HCT116 (cell line): Measurements from ENCODE around the gene CKLF. TPM values are rescaled to one million over a fixed set of nuclear protein-coding genes. Genes with fewer than 3 reads are reported as not detected.

Experiments
- ATAC-seq: fragments of 200-7000 bp; cut with Tn5 transposase; 2 replicates; pipeline ENCODE4 v1.9.1; 2020; ENCODE audit warnings: mild to moderate bottlenecking, moderate library complexity
- BruUV-seq: library from RNA; stranded (reverse); fragments of 400-500 nt; replicated peaks from 2 replicates; lab custom pipeline; 2021; lab: Mats Ljungman, UMichigan
- CTCF ChIA-PET: fragments of 300-600 bp; sonication (Branson Sonifier 250); formaldehyde crosslinking; loops from one replicate; lab custom pipeline; 2021; ENCODE audit warnings: antibody characterized with exemption; lab: Charles Lee
- POLR2A ChIA-PET: fragments of 300-600, 350-600 bp; sonication (Branson Sonifier 250); formaldehyde crosslinking; loops from one replicate; lab custom pipeline; 2021; ENCODE audit warnings: antibody characterized with exemption; lab: Charles Lee
- RAD21 ChIA-PET, 2 experiments: fragments of 300-600 bp; sonication (Branson Sonifier 250); formaldehyde crosslinking; loops; one replicate each; lab custom pipeline; 2023; ENCODE audit warnings: low total read pairs in 2 of 2; ENCODE audit not compliant: uncharacterized antibody in 2 of 2, unreplicated experiment in 2 of 2, low non-redundant PET in 1 of 2; lab: Charles Lee
- DNase-seq: peaks from one replicate; pipeline ENCODE4 v3.0.0-alpha.2; 2010; ENCODE audit warnings: low read depth, low spot score
- H2AFZ ChIP-seq: fragments of 200-600 bp; shearing (Covaris generic), sonication (generic); 2 replicates; pipeline ENCODE4 v1.6.1; 2017; ENCODE audit warnings: low read depth, mixed run types, mixed read lengths, antibody characterized with exemption, low read length; ENCODE audit not compliant: poor library complexity, severe bottlenecking
- H3K27ac ChIP-seq: 2 replicates; pipeline ENCODE4 v1.5.1; 2012; ENCODE audit warnings: low read depth, low read length
- H3K27me3 ChIP-seq: fragments of 200-600 bp; sonication (generic); 2 replicates; pipeline ENCODE4 v1.6.1; 2016; ENCODE audit warnings: mixed run types, low read length, mixed read lengths; ENCODE audit not compliant: insufficient read depth
- H3K36me3 ChIP-seq, 2 experiments: fragments of 200-500 bp in 1 of 2; fragments of 200-600 bp in 1 of 2; sonication (Bioruptor generic) in 1 of 2; sonication (generic) in 1 of 2; 2 replicates each; pipeline versions ENCODE4 v1.5.1 to v1.6.1; 2014 to 2016; ENCODE audit warnings: low read length in 2 of 2, inconsistent platforms in 1 of 2, mixed read lengths in 1 of 2, mixed run types in 1 of 2; ENCODE audit not compliant: insufficient read depth in 2 of 2, control insufficient read depth in 1 of 2
- H3K4me1 ChIP-seq, 2 experiments: fragments of 200-600 bp in 1 of 2; sonication (generic) in 1 of 2; 2 replicates each; pipeline versions ENCODE4 v1.5.1 to v1.6.1; 2012 to 2017; ENCODE audit warnings: low read length in 2 of 2, inconsistent platforms in 1 of 2, mild to moderate bottlenecking in 1 of 2, mixed read lengths in 1 of 2, mixed run types in 1 of 2, moderate library complexity in 1 of 2; ENCODE audit not compliant: insufficient read depth in 2 of 2, control insufficient read depth in 1 of 2
- H3K4me2 ChIP-seq: fragments of 200-600 bp; sonication (generic); 2 replicates; pipeline ENCODE4 v1.6.1; 2017; ENCODE audit warnings: mixed run types, low read length, mixed read lengths
- H3K4me3 ChIP-seq, 2 experiments: fragments of 200-600 bp in 1 of 2; sonication (generic) in 1 of 2; replicated peaks in 1 of 2; 2 replicates each; pipeline ENCODE4 v1.5.1; 2011 to 2016; ENCODE audit warnings: low read length in 2 of 2, control low read depth in 1 of 2, low read depth in 1 of 2, mild to moderate bottlenecking in 1 of 2, mixed read lengths in 1 of 2, mixed run types in 1 of 2
- H3K79me2 ChIP-seq: fragments of 200-600 bp; sonication (generic); 2 replicates; pipeline ENCODE4 v1.6.1; 2017; ENCODE audit warnings: mild to moderate bottlenecking, mixed run types, low read length, moderate library complexity, mixed read lengths; ENCODE audit not compliant: insufficient read depth
- H3K9ac ChIP-seq: fragments of 200-600 bp; sonication (generic); 2 replicates; pipeline ENCODE4 v1.6.1; 2016; ENCODE audit warnings: low read length, mixed read lengths
- H3K9me2 ChIP-seq: fragments of 200-600 bp; sonication (generic), shearing (Covaris generic); 2 replicates; pipeline ENCODE4 v1.6.1; 2017; ENCODE audit warnings: mixed run types, mild to moderate bottlenecking, moderate library complexity; ENCODE audit not compliant: insufficient read depth
- H3K9me3 ChIP-seq, 2 experiments: fragments of 200-500 bp in 1 of 2; fragments of 200-600 bp in 1 of 2; sonication (Bioruptor generic) in 1 of 2; sonication (generic) in 1 of 2; 2 replicates each; pipeline ENCODE4 v1.6.1; 2014 to 2017; ENCODE audit warnings: low read length in 2 of 2, mixed read lengths in 2 of 2, inconsistent platforms in 1 of 2, low read depth in 1 of 2, mild to moderate bottlenecking in 1 of 2, mixed run types in 1 of 2, moderate library complexity in 1 of 2; ENCODE audit not compliant: control insufficient read depth in 1 of 2, insufficient read depth in 1 of 2
- H4K20me1 ChIP-seq: fragments of 200-600 bp; sonication (generic), shearing (Covaris generic); 2 replicates; pipeline ENCODE4 v1.6.1; 2017; ENCODE audit warnings: mixed run types, mild to moderate bottlenecking, moderate library complexity; ENCODE audit not compliant: insufficient read depth
- ATF3 ChIP-seq: IDR thresholded peaks from 2 replicates; pipeline ENCODE4 v1.6.1; 2012
- CEBPB ChIP-seq: IDR thresholded peaks from 2 replicates; pipeline ENCODE4 v1.6.1; 2012; ENCODE audit warnings: low read depth
- ELF1 ChIP-seq: IDR thresholded peaks from 2 replicates; pipeline ENCODE4 v1.6.1; 2012; ENCODE audit warnings: low read depth, borderline replicate concordance
- FOSL1 ChIP-seq: IDR thresholded peaks from 2 replicates; pipeline ENCODE4 v1.6.1; 2012; ENCODE audit warnings: low read depth
- RAD21 ChIP-seq: IDR thresholded peaks from 2 replicates; pipeline ENCODE4 v1.6.1; 2012; ENCODE audit warnings: low read depth, mild to moderate bottlenecking
- SRF ChIP-seq: IDR thresholded peaks from 2 replicates; pipeline ENCODE4 v1.6.1; 2012; ENCODE audit warnings: low read depth
- YY1 ChIP-seq: IDR thresholded peaks from 2 replicates; pipeline ENCODE4 v1.6.1; 2011; ENCODE audit warnings: low read length, low read depth, moderate library complexity, mild to moderate bottlenecking; ENCODE audit not compliant: insufficient replicate concordance; ENCODE audit errors: extremely low read depth
- ZBTB33 ChIP-seq: IDR thresholded peaks from 2 replicates; pipeline ENCODE4 v1.6.1; 2011; ENCODE audit warnings: mild to moderate bottlenecking, low read length, moderate library complexity; ENCODE audit not compliant: insufficient replicate concordance; ENCODE audit errors: extremely low read depth
- intact Hi-C: fragments of 100-400 bp; cut with micrococcal nuclease; formaldehyde crosslinking; loops from 2 replicates; pipeline ENCODE4 v1.10.0; 2022
- total RNA-seq: library from RNA; stranded (reverse); gene quantifications from one replicate; pipeline ENCODE4 v1.2.1, GENCODE V29; 2021; ENCODE audit not compliant: unreplicated experiment

Gene CKLF
- total RNA-seq, 1 experiment from 2014 or later, result 38.6 TPM

DNA sequence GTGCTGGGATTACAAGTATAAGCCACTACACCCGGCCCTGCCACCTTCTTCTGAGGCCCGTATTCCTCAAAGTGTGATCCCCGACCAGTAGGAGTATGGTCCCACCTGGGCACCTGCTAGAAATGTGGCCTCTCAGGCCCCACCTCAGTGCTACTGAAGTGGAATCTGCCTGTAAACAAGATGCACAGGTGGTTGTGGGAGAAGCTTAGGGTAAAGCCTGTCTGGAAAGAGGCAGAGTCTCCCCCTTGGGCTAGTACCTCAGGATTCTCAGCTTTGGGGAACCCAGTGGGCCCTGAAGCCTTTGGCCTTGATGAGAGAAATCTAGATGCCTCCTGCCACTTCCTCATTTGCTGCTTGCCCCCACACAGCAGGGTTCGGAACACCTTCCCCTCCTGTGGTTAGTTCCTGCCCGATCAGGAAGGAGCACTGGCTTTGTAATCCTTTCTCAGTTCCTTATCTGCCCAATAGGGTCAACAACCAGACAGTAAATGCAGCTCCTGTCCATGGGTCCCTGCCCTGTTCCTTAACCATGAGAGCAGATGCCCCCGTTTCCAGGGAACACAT, 27.7 kb upstream of the CKLF start:
- BruUV-seq, result no TSS peak
- H3K4me3 ChIP-seq, result no peak overlapping the region

More for the DNA sequence above, 27.7 kb upstream of the CKLF start:
- RAD21 ChIA-PET, result interaction anchor here in 1 of 2 experiments (0.7 kb wide), 1 partner anchor 9 kb away, joined by 4 read pairs; no protein-coding TSS in a partner anchor
- H3K9me2 ChIP-seq, result no peaks in the 10 kb centered on the region
- H4K20me1 ChIP-seq, result no peaks in the 10 kb centered on the region
- no peaks in the 10 kb centered on the region for H3K27me3 ChIP-seq
- CTCF ChIA-PET, result no interaction called here
- DNase-seq, result no peak
- TF ChIP-seq CEBPB (no peak), FOSL1 (no peak), ATF3 (no peak), YY1 (no peak), ELF1 (no peak), ZBTB33 (no peak), SRF (no peak), RAD21 (no peak)
- peaks cover 0 to 4% of the 10 kb centered on the region in 2 experiments; a peak in 2 of 4 replicates for H3K36me3 ChIP-seq
- intact Hi-C loops, result no loop called here
- H3K9ac ChIP-seq, result no peak overlapping the region
- no peak overlapping the region for H3K4me2 ChIP-seq
- peaks cover 26 to 30% of the 10 kb centered on the region in 2 experiments for H3K4me1 ChIP-seq
- H2AFZ ChIP-seq, result no peak overlapping the region
- POLR2A ChIA-PET, result no interaction called here
- no peak for ATAC-seq
- H3K9me3 ChIP-seq, result no peaks in the 10 kb centered on the region
- H3K27ac ChIP-seq, result no peak overlapping the region
- H3K79me2 ChIP-seq, result no peaks in the 10 kb centered on the region
